GM13976 (cell line): Measurements from ENCODE around the gene RASSF10.

Source experiments
- DNase-seq: peaks from one replicate; pipeline ENCODE4 v3.0.0; 2012; ENCODE audit warnings: low spot score
- in situ Hi-C: fragments of 300-500 bp; cut with MboI; formaldehyde crosslinking; loops from one replicate; pipeline ENCODE4 v1.12.0; 2022; ENCODE audit warnings: low sequenced_read_pairs, mixed read lengths, inconsistent platforms; ENCODE audit not compliant: unreplicated experiment
- TF ChIP-seq, protein P1 (sequence below): IDR thresholded peaks from 2 replicates; pipeline ENCODE4 v1.5.1; 2012; ENCODE audit warnings: borderline replicate concordance, mild to moderate bottlenecking; ENCODE audit not compliant: insufficient read depth; ENCODE audit errors: extremely low read depth, missing control alignments, control extremely low read depth

RASSF10 gene

DNA sequence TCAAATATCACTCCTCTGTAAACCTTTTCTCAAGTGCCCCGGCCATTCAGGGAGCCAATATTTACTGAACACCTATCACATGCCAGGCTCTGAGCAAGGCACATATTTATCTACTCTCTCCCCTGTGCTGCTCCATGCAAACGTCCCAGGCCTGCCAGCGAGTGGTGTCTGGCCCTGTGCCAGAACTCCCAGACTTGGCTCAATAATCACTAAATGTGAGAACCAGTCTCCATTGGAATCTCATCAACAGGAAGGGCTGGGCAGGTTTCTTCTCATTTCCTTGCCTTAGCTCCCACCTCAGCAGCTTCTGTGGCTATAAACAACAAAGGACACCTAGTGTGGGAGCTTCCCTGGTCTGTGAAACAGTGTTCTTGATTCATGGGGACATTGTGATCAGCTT is 21.7 kb downstream of the RASSF10 start:
- no peak for DNase-seq
- in situ Hi-C loops: no loop called here
- TF ChIP-seq, protein P1, sequence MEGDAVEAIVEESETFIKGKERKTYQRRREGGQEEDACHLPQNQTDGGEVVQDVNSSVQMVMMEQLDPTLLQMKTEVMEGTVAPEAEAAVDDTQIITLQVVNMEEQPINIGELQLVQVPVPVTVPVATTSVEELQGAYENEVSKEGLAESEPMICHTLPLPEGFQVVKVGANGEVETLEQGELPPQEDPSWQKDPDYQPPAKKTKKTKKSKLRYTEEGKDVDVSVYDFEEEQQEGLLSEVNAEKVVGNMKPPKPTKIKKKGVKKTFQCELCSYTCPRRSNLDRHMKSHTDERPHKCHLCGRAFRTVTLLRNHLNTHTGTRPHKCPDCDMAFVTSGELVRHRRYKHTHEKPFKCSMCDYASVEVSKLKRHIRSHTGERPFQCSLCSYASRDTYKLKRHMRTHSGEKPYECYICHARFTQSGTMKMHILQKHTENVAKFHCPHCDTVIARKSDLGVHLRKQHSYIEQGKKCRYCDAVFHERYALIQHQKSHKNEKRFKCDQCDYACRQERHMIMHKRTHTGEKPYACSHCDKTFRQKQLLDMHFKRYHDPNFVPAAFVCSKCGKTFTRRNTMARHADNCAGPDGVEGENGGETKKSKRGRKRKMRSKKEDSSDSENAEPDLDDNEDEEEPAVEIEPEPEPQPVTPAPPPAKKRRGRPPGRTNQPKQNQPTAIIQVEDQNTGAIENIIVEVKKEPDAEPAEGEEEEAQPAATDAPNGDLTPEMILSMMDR: no peak

DNA sequence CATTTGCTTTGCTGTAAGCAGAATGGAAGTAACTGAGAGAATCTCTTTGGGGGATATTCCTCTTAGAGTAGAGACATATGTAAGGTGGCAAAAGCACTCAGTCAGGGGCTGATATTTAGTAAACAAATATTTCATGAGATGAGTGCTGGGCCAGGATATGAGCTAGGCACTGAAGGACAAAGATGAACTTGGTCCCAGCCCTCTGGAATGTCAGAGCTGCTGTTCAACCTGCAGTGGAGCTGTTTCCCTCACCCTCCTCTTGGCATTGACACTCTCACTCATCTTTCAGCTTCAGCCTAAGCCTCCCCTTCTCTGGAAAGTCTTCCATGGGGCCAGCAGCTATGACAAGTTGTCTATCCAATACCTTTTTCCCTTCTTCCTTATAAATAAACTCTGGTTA is 22.2 kb downstream of the RASSF10 start:
- DNase-seq: no peak
- in situ Hi-C loops: no loop called here
- TF ChIP-seq, protein P1: no peak

DNA sequence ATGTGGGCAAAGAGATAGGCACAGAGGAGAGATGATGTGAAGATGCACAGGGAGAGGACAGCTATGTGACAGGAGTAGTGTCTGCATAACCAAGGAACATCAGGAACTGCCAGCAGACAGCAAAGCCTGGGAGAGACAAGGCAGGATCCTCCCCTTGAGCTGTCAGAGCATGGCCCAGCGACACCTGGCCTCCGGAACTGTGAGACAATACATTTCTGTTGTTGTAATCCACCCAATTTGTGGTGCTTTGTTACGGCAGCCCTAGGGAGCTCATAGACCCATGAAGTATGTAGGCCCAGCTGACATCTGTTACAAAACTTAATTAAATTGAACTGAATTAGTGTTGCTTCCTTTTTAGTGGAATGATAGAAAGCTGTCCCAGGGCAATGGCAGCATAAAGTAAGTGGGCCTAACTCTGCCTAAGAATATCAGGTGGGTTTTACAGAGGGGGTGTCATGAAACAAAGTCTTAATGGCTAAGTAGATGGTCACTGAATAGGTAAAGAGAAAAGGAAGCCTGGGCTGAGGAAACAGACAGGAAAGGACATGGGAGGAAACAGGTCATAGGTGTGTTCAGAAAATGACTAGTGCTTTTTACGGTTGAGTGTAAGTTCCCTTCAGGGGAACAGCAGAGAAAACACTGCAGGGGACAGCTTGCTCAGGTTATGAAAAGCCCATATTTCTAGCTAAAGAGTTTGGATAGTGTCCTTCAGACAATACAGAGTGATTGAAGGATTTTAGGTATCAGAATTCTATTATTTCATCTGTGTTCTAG is 24.8 kb downstream of the RASSF10 start:
- in situ Hi-C loops: no loop called here
- no peak for DNase-seq
- TF ChIP-seq, protein P1: no peak

DNA sequence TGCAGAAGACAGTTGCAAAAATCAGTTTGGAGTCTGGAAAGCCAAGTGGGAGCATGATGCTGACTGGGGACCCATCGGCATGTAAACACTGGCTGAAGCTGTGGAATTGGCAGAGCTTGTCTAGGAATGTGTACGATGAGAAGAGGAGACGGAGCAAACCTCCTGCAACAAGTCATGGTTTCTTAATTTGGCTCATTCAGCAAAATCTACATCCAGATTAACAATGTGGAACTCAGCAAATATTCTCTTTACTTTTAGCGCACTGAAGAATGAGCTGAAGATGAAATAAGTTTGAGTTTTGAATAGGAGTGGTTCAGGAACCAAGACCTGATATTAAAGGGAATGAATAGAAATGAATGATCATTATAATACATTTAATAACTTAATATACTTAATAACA is 26.6 kb downstream of the RASSF10 start:
- in situ Hi-C loops: no loop called here
- no peak for DNase-seq
- TF ChIP-seq, protein P1: no peak

DNA sequence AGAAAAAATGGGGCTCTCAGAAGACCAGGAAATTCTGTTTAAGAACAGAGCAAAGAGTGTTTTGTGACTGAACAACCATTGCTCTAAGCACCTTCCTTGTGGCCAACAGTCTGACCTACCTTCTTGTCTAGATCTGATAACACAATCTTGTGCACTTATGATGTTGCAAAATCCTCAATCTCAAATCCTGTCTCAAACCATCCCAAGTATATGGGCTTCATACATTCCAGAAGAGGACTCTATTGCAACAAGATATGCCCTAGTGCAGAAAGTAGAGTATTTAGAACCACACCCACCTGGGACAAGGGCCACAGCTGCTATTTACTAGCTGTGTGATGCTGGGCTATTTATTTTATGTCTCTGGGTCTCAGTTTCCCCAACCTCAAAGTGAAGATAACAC is 27.1 kb downstream of the RASSF10 start:
- in situ Hi-C loops: no loop called here

DNA sequence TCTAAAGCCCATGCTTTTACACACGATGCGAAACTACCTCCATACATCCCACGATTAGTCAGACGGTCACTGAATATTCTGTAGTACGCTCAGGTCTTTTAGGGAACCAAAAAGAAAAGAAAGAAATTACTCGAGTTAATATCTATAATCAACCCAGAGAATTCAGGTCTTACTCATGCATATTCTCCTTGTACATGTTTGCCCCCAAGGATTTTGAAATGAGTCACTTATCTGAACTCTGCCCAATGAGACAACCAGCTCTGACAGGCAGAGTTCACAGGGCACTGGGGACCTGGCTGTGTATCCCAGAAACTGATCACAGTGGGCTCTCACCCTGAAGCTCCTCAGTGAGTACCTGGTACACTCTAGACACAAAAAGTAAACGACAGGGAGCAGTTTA is 29.2 kb downstream of the RASSF10 start:
- in situ Hi-C loops: no loop called here
- DNase-seq: no peak
- TF ChIP-seq, protein P1: no peak

More for the DNA sequence above, 27.1 kb downstream of the RASSF10 start:
- TF ChIP-seq, protein P1: no peak
- no peak for DNase-seq

DNA sequence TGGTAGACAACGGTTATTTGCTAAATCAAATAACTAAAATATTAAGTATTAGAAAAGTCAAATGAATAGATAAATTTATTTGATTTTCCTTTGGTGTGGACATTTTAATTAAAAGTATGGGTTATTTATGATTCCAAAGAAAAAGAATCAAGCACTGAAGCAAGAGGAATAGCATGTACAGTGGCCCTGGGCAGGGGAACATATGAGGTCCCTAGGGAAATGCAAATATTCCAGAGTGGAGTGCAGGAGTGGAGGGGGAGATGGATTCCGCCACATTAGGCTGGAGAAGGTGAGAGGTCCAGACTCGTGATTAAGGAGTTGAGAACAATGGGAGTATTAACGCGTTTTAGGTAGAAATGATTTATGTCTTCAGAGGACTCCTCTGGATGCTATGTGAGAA is 30.0 kb downstream of the RASSF10 start:
- in situ Hi-C loops: no loop called here
- TF ChIP-seq, protein P1: no peak
- no peak for DNase-seq
